SK-N-MC (cell line): ENCODE data around the gene TIAM1.

Experiments used
- EZH2 ChIP-seq: fragments of 200-600 bp; sonication (generic); IDR thresholded peaks from one replicate; pipeline ENCODE4 v1.6.1; 2017; ENCODE audit warnings: antibody characterized with exemption
- FOXP2 ChIP-seq: optimal IDR thresholded peaks from 2 replicates; pipeline ENCODE3; 2011; ENCODE audit warnings: mild to moderate bottlenecking, moderate library complexity; ENCODE audit not compliant: insufficient read depth; ENCODE audit errors: extremely low read length, control extremely low read depth
- POLR2AphosphoS5 ChIP-seq: IDR thresholded peaks from 2 replicates; pipeline ENCODE4 v1.6.1; 2012; ENCODE audit warnings: mild to moderate bottlenecking, low read depth, low read length, borderline replicate concordance

DNA sequence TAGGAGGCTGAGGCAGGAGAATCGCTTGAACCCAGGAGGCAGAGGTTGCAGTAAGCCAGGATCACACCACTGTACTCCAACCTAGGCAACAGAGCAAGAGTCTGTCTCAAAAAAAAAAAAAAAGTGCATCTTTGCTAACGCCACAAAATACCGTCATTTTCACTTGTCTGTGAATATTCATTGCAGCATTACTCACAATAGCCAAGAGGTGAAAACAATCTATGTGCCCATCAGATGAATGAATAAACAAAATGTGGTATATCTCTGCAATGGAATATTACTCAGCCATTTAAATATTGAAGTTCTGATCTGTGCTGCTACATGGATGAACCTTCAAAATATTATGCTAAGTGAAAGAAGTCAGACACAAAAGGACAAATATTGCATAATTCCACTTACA, 7.9 kb upstream of the TIAM1 start:
- TF ChIP-seq EZH2 (no peak), POLR2AphosphoS5 (no peak), FOXP2 (no peak)
